ENCODE measurements around the gene RARRES2. TPM values are rescaled to one million over a fixed set of nuclear protein-coding genes. Genes with fewer than 3 reads are reported as not detected.

The RARRES2 gene
- total RNA-seq, 1 donor from 2014 or later = 0.86 TPM

DNA sequence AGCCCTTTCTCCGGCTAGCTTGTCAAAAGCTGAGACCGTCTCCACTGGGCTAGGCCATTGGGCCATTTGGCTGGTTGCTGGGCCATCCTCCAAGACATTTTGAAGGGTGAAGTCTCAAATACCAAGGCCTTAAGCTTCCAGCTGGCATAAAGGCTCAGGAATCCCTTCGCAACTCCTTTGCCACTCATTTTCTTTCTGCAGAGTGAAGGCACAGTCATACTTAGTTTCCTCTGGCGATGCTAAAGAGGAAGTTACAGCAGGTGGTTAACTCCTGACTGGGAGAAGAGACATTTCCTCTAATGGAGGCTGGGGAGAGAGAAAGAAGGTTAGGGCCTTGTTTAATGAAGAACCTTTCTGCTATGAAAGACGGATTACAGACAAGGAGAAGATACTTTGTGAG, 22.4 kb upstream of the RARRES2 start:
- Mint-ChIP-seq H3K27ac (ENCODE audit: unreplicated experiment) (no peak overlapping the region), H3K4me1 (ENCODE audit: low read depth, unreplicated experiment) (peaks cover 12% of the 10 kb centered on the region), H3K36me3 (ENCODE audit: unreplicated experiment) (no peaks in the 10 kb centered on the region), H3K4me3 (ENCODE audit: unreplicated experiment) (no peak overlapping the region), H3K27me3 (ENCODE audit: unreplicated experiment) (peaks cover 3% of the 10 kb centered on the region), H3K9me3 (ENCODE audit: unreplicated experiment) (peaks cover 12% of the 10 kb centered on the region)
- TF ChIP-seq, protein P1, sequence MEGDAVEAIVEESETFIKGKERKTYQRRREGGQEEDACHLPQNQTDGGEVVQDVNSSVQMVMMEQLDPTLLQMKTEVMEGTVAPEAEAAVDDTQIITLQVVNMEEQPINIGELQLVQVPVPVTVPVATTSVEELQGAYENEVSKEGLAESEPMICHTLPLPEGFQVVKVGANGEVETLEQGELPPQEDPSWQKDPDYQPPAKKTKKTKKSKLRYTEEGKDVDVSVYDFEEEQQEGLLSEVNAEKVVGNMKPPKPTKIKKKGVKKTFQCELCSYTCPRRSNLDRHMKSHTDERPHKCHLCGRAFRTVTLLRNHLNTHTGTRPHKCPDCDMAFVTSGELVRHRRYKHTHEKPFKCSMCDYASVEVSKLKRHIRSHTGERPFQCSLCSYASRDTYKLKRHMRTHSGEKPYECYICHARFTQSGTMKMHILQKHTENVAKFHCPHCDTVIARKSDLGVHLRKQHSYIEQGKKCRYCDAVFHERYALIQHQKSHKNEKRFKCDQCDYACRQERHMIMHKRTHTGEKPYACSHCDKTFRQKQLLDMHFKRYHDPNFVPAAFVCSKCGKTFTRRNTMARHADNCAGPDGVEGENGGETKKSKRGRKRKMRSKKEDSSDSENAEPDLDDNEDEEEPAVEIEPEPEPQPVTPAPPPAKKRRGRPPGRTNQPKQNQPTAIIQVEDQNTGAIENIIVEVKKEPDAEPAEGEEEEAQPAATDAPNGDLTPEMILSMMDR (IDR thresholded peaks at IDR 0.05; ENCODE audit: partially characterized antibody, unreplicated experiment) = no peak
- no peak for DNase-seq

DNA sequence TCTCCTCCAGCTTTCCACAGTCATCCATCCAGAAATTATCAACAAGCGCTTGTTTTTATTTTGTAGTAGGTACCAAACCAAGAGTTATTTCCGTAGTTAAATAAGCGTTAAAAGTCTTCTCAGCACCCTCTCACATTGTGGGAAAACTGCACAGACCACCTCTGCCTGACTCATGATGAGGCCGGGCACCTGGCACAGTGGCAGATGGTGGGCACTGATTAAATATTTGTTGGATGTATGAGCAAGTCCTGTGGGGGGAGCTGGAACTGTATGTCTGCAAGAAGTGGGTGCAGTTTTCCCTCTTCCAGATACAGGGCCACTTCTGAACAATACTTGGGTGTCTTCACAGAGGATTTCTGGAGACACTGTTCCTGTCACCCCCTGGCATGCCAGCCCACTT, 21.9 kb upstream of the RARRES2 start:
- Mint-ChIP-seq H3K9me3 (ENCODE audit: unreplicated experiment) (peaks cover 12% of the 10 kb centered on the region), H3K4me3 (ENCODE audit: unreplicated experiment) (no peak overlapping the region), H3K27ac (ENCODE audit: unreplicated experiment) (no peak overlapping the region), H3K36me3 (ENCODE audit: unreplicated experiment) (no peaks in the 10 kb centered on the region), H3K27me3 (ENCODE audit: unreplicated experiment) (peaks cover 3% of the 10 kb centered on the region), H3K4me1 (ENCODE audit: low read depth, unreplicated experiment) (peaks cover 12% of the 10 kb centered on the region)
- TF ChIP-seq, protein P1 (IDR thresholded peaks at IDR 0.05; ENCODE audit: partially characterized antibody, unreplicated experiment) = no peak
- no peak for DNase-seq

DNA sequence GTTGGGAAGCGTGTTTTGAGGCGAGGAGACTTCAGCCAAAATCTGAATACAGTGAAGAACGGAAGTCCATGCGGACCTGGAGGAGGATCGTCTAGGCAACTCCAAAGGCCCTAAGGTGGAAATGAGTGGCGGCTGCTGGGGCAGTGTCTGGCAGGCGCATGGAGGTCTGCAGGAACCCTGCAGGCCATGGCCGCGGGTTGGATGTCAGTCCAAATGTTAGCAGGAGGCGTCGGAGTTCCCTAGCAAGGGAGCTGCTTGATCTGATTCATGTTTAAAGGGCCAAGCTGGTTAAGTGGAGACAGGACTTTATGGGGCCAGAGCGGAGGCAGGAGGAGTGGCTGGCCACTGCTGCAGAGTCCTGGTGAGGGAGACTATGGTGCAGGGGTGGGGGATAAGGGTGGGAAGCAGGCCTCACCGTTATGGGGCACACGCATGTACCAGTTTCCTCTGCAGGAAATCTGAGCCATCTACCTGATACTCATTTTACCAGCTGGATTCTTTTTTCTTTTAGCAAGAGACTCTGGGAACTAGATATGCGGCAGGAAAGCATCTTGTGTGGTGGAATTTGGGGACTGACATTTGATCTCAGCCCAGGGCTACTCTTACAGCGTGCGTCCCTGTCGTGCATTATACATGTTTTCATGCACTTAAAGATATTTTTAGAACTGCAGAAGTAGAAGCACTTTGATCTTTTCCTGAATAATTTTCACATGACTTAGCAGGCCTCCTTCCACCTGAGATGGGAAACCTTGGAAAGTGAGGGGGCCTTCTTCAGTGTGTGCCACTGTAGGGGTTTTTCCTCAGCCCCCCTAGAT, 20.6 kb upstream of the RARRES2 start:
- Mint-ChIP-seq H3K27ac (ENCODE audit: unreplicated experiment) (no peak overlapping the region), H3K4me3 (ENCODE audit: unreplicated experiment) (no peak overlapping the region), H3K36me3 (ENCODE audit: unreplicated experiment) (no peaks in the 10 kb centered on the region), H3K9me3 (ENCODE audit: unreplicated experiment) (peaks cover 4% of the 10 kb centered on the region), H3K4me1 (ENCODE audit: low read depth, unreplicated experiment) (peaks cover 14% of the 10 kb centered on the region), H3K27me3 (ENCODE audit: unreplicated experiment) (peaks cover 3% of the 10 kb centered on the region)
- TF ChIP-seq, protein P1 (IDR thresholded peaks at IDR 0.05; ENCODE audit: partially characterized antibody, unreplicated experiment) = no peak
- no peak for DNase-seq

DNA sequence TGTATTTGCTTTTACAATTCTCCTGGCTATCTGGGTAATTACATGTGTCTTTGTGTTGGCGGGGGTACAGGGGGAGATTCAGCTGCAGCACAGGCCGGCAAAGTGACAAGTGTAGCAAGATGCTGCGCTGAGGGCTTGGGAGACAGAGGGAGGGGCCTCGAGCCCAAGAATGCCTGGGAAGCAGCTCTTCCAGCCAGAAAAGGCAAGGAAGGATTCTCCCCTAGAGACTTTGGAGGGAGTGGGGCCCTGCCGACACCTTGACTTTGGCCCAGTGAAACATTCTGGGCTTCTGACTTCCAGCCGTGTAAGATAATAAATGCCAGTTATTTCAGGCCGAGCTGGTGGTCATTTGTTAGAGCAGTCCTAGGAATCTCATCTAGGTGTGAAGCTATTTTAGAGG, 20.0 kb upstream of the RARRES2 start:
- TF ChIP-seq, protein P1 (IDR thresholded peaks at IDR 0.05; ENCODE audit: partially characterized antibody, unreplicated experiment) = no peak
- peaks cover 4% of the 10 kb centered on the region for H3K9me3 Mint-ChIP-seq (ENCODE audit: unreplicated experiment)
- H3K36me3 Mint-ChIP-seq (ENCODE audit: unreplicated experiment) = no peaks in the 10 kb centered on the region
- no peak overlapping the region for H3K4me3 Mint-ChIP-seq (ENCODE audit: unreplicated experiment)
- peaks cover 3% of the 10 kb centered on the region for H3K27me3 Mint-ChIP-seq (ENCODE audit: unreplicated experiment)
- no peak overlapping the region for H3K27ac Mint-ChIP-seq (ENCODE audit: unreplicated experiment)
- DNase-seq = no peak
- peaks cover 14% of the 10 kb centered on the region for H3K4me1 Mint-ChIP-seq (ENCODE audit: low read depth, unreplicated experiment)

DNA sequence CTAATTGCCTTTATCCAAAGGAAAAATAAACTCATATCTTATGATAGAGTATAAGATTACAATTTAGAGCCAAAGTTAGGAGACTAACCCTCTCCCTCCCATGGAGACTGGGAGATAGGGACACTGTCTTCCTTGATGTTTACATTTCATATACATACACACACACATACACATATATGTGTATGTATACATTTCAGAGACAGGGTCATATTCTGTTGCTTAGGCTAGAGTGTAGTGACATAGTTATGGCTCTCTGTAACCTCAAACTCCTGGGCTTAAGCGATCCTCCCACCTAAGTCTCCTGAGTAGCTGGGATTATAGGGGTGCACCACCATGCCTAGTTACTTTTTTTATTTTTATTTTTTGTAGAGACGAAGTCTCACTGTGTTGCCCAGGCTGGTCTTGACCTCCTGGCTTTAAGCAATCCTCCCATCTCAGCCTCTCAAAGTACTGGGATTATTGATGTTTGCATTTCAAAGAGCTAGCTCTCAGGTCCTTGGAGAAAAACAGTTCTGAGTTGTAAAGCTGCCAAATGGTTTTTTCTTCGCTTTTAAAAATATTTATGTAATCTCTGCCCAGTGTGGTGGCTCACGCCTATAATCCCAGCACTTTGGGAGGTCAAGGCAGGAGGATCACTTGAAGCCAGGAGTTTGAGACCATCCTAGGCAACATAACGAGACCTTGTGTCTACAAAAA, 19.1 kb upstream of the RARRES2 start:
- H3K4me1 Mint-ChIP-seq (ENCODE audit: low read depth, unreplicated experiment) = peaks cover 14% of the 10 kb centered on the region
- DNase-seq = no peak
- H3K36me3 Mint-ChIP-seq (ENCODE audit: unreplicated experiment) = no peaks in the 10 kb centered on the region
- peaks cover 3% of the 10 kb centered on the region for H3K27me3 Mint-ChIP-seq (ENCODE audit: unreplicated experiment)
- H3K4me3 Mint-ChIP-seq (ENCODE audit: unreplicated experiment) = no peak overlapping the region
- no peak overlapping the region for H3K27ac Mint-ChIP-seq (ENCODE audit: unreplicated experiment)
- peaks cover 4% of the 10 kb centered on the region for H3K9me3 Mint-ChIP-seq (ENCODE audit: unreplicated experiment)
- TF ChIP-seq, protein P1 (IDR thresholded peaks at IDR 0.05; ENCODE audit: partially characterized antibody, unreplicated experiment) = no peak

All from glutamatergic neuron (in vitro differentiated cells).